ENCODE results near the gene PPP3CB. TPM values are rescaled to one million over a fixed set of nuclear protein-coding genes. Genes with fewer than 3 reads are reported as not detected.

PPP3CB gene
- total RNA-seq, 1 donor from 2014 or later, result 29.2 TPM

DNA sequence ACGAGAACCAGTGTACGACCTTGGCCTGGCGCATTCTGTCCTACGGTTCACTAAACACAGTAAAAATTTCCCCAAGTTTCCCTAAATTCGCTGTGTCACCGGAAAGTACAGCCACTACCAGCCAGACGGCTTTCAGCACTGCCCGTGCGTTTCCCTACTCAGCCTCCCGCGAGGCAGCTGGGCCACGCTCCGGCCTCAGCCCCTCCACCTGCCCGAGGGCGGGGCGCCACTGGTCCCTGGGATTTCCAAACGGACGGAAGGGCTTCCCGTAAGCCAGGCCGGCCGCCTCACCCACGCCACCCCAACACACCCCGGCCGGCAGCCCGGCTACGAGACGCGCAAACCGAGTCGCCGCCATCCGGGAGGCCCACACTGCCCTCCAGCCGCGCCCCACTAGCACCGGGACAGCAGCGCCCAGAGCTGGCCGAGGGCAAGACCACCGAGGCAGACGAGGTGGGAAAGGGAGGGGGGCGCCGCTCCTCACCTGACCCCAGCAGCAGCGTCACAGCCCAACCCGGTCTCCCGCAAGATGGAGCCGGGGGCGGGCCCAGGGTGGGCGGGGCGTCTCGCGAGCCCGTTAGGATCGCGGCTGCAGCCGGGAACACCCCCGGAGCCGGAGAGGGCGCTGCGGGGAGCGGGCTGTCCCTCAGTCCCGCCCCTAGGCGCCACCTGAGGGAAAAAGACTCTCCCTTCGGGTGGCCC is 82.1 kb downstream of the PPP3CB start, which contains the start of gene ANXA7:
Gene ANXA7 (minus strand): TSS at position 531 of the 702 bp plus-strand sequence. CDS start 13,202 bp downstream, outside the sequence.
- peak; percentile 63 for DNase-seq (ENCODE audit: low read depth)
- no peaks in the 10 kb centered on the region for H3K9me3 ChIP-seq (ENCODE audit: insufficient read depth, low read depth, low read length)
- H3K9me3 Mint-ChIP-seq (ENCODE audit: unreplicated experiment), result no peaks in the 10 kb centered on the region

GRCh38 chr10:73413108-73413527 is 82.7 kb downstream of the PPP3CB start:
- H3K27ac ChIP-seq (ENCODE audit: low read depth, low read length), result peak overlapping the region; percentile 93
- Mint-ChIP-seq H3K4me1 (ENCODE audit: low read depth, unreplicated experiment) (peaks cover 10% of the 10 kb centered on the region), H3K27me3 (ENCODE audit: low read depth, unreplicated experiment) (no peaks in the 10 kb centered on the region), H3K36me3 (ENCODE audit: low read depth, unreplicated experiment) (no peaks in the 10 kb centered on the region), H3K4me3 (ENCODE audit: unreplicated experiment) (peak overlapping the region; percentile 93), H3K27ac (ENCODE audit: unreplicated experiment) (peak overlapping the region; percentile 92), H3K9me3 (ENCODE audit: unreplicated experiment) (no peaks in the 10 kb centered on the region)
- FAIRE-seq (no peak), DNase-seq (ENCODE audit: low read depth) (no peak)
- no peak for TF ChIP-seq EZH2 (IDR thresholded peaks at IDR 0.05; ENCODE audit: insufficient read depth, low read length)
- TF ChIP-seq, protein P1, sequence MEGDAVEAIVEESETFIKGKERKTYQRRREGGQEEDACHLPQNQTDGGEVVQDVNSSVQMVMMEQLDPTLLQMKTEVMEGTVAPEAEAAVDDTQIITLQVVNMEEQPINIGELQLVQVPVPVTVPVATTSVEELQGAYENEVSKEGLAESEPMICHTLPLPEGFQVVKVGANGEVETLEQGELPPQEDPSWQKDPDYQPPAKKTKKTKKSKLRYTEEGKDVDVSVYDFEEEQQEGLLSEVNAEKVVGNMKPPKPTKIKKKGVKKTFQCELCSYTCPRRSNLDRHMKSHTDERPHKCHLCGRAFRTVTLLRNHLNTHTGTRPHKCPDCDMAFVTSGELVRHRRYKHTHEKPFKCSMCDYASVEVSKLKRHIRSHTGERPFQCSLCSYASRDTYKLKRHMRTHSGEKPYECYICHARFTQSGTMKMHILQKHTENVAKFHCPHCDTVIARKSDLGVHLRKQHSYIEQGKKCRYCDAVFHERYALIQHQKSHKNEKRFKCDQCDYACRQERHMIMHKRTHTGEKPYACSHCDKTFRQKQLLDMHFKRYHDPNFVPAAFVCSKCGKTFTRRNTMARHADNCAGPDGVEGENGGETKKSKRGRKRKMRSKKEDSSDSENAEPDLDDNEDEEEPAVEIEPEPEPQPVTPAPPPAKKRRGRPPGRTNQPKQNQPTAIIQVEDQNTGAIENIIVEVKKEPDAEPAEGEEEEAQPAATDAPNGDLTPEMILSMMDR (IDR thresholded peaks at IDR 0.05; ENCODE audit: insufficient read depth, low read depth, low read length), result no peak
- H3K4me1 ChIP-seq (ENCODE audit: insufficient read depth, low read length), result peaks cover 7% of the 10 kb centered on the region
- peak overlapping the region; percentile 85 for H3K4me3 ChIP-seq (ENCODE audit: insufficient read depth, low read depth, low read length)
- H4K20me1 ChIP-seq (ENCODE audit: insufficient read depth, low read length), result peaks cover 29% of the 10 kb centered on the region
- H3K27me3 ChIP-seq (ENCODE audit: insufficient read depth, low read length), result no peaks in the 10 kb centered on the region
- H3K79me2 ChIP-seq (ENCODE audit: insufficient read depth, low read length), result peaks cover 54% of the 10 kb centered on the region
- H3K9me3 ChIP-seq (ENCODE audit: insufficient read depth, low read depth, low read length), result no peaks in the 10 kb centered on the region
- H2AFZ ChIP-seq (ENCODE audit: low read depth, low read length), result peak overlapping the region; percentile 90
- H3K4me2 ChIP-seq (ENCODE audit: low read length), result peak overlapping the region; percentile 86
- peak overlapping the region; percentile 97 for H3K9ac ChIP-seq (ENCODE audit: low read length)
- H3K36me3 ChIP-seq (ENCODE audit: insufficient read depth, low read length), result no peaks in the 10 kb centered on the region

More for the DNA sequence above, 82.1 kb downstream of the PPP3CB start, which contains the start of gene ANXA7:
- Histone ChIP-seq H3K4me2 (ENCODE audit: low read length) (peak within 1 kb of the TSS; percentile 86), H3K4me3 (ENCODE audit: insufficient read depth, low read depth, low read length) (peak within 1 kb of the TSS; percentile 85), H3K27ac (ENCODE audit: low read depth, low read length) (peak within 1 kb of the TSS; percentile 93), H3K79me2 (ENCODE audit: insufficient read depth, low read length) (peaks cover 48% of the 10 kb centered on the region), H3K4me1 (ENCODE audit: insufficient read depth, low read length) (peaks cover 7% of the 10 kb centered on the region), H3K36me3 (ENCODE audit: insufficient read depth, low read length) (no peaks in the 10 kb centered on the region), H4K20me1 (ENCODE audit: insufficient read depth, low read length) (peaks cover 26% of the 10 kb centered on the region), H3K9ac (ENCODE audit: low read length) (peak within 1 kb of the TSS; percentile 97), H3K27me3 (ENCODE audit: insufficient read depth, low read length) (no peaks in the 10 kb centered on the region), H2AFZ (ENCODE audit: low read depth, low read length) (peak within 1 kb of the TSS; percentile 90)
- Mint-ChIP-seq H3K4me3 (ENCODE audit: unreplicated experiment) (peak within 1 kb of the TSS; percentile 93), H3K27ac (ENCODE audit: unreplicated experiment) (peak within 1 kb of the TSS; percentile 92), H3K36me3 (ENCODE audit: low read depth, unreplicated experiment) (no peaks in the 10 kb centered on the region), H3K27me3 (ENCODE audit: low read depth, unreplicated experiment) (no peaks in the 10 kb centered on the region), H3K4me1 (ENCODE audit: low read depth, unreplicated experiment) (peaks cover 6% of the 10 kb centered on the region)
- no peak for TF ChIP-seq EZH2 (IDR thresholded peaks at IDR 0.05; ENCODE audit: insufficient read depth, low read length)
- TF ChIP-seq, protein P1 (IDR thresholded peaks at IDR 0.05; ENCODE audit: insufficient read depth, low read depth, low read length), result no peak
- FAIRE-seq, result no peak

GRCh38 chr10:73410897-73411296 is 84.9 kb downstream of the PPP3CB start:
- no peak overlapping the region for H3K27ac Mint-ChIP-seq (ENCODE audit: unreplicated experiment)
- no peak overlapping the region for H3K27ac ChIP-seq (ENCODE audit: low read depth, low read length)
- H3K27me3 ChIP-seq (ENCODE audit: insufficient read depth, low read length), result no peaks in the 10 kb centered on the region
- no peak overlapping the region for H3K4me3 Mint-ChIP-seq (ENCODE audit: unreplicated experiment)
- no peak for FAIRE-seq
- no peak for DNase-seq (ENCODE audit: low read depth)
- no peak overlapping the region for H2AFZ ChIP-seq (ENCODE audit: low read depth, low read length)
- H3K9me3 Mint-ChIP-seq (ENCODE audit: unreplicated experiment), result no peaks in the 10 kb centered on the region
- no peaks in the 10 kb centered on the region for H3K27me3 Mint-ChIP-seq (ENCODE audit: low read depth, unreplicated experiment)
- peaks cover 52% of the 10 kb centered on the region for H4K20me1 ChIP-seq (ENCODE audit: insufficient read depth, low read length)
- H3K9me3 ChIP-seq (ENCODE audit: insufficient read depth, low read depth, low read length), result no peaks in the 10 kb centered on the region
- H3K36me3 Mint-ChIP-seq (ENCODE audit: low read depth, unreplicated experiment), result peaks cover 2% of the 10 kb centered on the region
- H3K36me3 ChIP-seq (ENCODE audit: insufficient read depth, low read length), result no peaks in the 10 kb centered on the region
- no peak overlapping the region for H3K4me2 ChIP-seq (ENCODE audit: low read length)
- H3K4me1 Mint-ChIP-seq (ENCODE audit: low read depth, unreplicated experiment), result peaks cover 16% of the 10 kb centered on the region
- H3K4me3 ChIP-seq (ENCODE audit: insufficient read depth, low read depth, low read length), result no peak overlapping the region
- TF ChIP-seq EZH2 (IDR thresholded peaks at IDR 0.05; ENCODE audit: insufficient read depth, low read length), result no peak
- TF ChIP-seq, protein P1 (IDR thresholded peaks at IDR 0.05; ENCODE audit: insufficient read depth, low read depth, low read length), result no peak
- H3K4me1 ChIP-seq (ENCODE audit: insufficient read depth, low read length), result peaks cover 7% of the 10 kb centered on the region
- H3K79me2 ChIP-seq (ENCODE audit: insufficient read depth, low read length), result peaks cover 76% of the 10 kb centered on the region
- no peak overlapping the region for H3K9ac ChIP-seq (ENCODE audit: low read length)
